GM06990 (cell line): Measurements from ENCODE around the gene HK2.
"Not testable (repeated sequence)": the region's sequence is repeated elsewhere in the genome, so short reads cannot be mapped to it uniquely, and the experiment has no call there.

ENCODE experiments used
- DNase-seq: peaks from one replicate; pipeline ENCODE4 v3.0.0-alpha.2; 2011; ENCODE audit not compliant: insufficient read length; ENCODE audit errors: extremely low read depth
- H3K27me3 ChIP-seq: replicated peaks from 2 replicates; pipeline ENCODE4 v1.6.0; 2011; ENCODE audit warnings: low read length; ENCODE audit not compliant: control insufficient read depth, insufficient read depth
- H3K36me3 ChIP-seq: 2 replicates; pipeline ENCODE4 v1.5.1; 2011; ENCODE audit warnings: low read length; ENCODE audit not compliant: control insufficient read depth, insufficient read depth
- H3K4me3 ChIP-seq: replicated peaks from 2 replicates; pipeline ENCODE4 v1.5.1; 2011; ENCODE audit warnings: low read depth, mild to moderate bottlenecking, control low read depth, low read length
- TF ChIP-seq, protein P1 (sequence below): IDR thresholded peaks from 2 replicates; pipeline ENCODE4 v1.5.1; 2011; ENCODE audit warnings: low read length, control low read depth, mild to moderate bottlenecking, inconsistent platforms; ENCODE audit not compliant: insufficient read depth, poor library complexity, severe bottlenecking

The HK2 gene

DNA sequence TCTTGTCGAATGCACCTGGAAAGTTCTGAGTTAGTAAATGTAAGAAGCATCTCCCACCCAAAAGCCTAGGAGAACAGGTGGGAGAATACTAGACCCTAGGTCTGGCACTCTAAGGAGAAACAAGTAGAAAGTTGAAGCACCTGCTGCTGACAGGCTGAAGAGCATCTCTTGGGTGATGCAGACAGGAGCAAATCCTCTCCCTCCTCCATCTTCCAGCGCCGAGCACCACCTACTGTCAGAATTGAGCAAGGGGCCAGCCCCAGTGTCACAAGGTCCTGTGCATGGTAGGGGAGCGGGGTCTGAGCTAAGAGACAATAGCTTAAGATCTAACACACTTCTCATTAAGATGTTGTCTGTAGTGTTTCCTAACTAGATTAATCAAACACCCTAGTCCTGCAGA is 52.9 kb downstream of the HK2 start:
- Histone ChIP-seq H3K27me3 (no peaks in the 10 kb centered on the region), H3K36me3 (peaks cover 46% of the 10 kb centered on the region), H3K4me3 (no peak overlapping the region)
- DNase-seq = no peak
- TF ChIP-seq, protein P1, sequence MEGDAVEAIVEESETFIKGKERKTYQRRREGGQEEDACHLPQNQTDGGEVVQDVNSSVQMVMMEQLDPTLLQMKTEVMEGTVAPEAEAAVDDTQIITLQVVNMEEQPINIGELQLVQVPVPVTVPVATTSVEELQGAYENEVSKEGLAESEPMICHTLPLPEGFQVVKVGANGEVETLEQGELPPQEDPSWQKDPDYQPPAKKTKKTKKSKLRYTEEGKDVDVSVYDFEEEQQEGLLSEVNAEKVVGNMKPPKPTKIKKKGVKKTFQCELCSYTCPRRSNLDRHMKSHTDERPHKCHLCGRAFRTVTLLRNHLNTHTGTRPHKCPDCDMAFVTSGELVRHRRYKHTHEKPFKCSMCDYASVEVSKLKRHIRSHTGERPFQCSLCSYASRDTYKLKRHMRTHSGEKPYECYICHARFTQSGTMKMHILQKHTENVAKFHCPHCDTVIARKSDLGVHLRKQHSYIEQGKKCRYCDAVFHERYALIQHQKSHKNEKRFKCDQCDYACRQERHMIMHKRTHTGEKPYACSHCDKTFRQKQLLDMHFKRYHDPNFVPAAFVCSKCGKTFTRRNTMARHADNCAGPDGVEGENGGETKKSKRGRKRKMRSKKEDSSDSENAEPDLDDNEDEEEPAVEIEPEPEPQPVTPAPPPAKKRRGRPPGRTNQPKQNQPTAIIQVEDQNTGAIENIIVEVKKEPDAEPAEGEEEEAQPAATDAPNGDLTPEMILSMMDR = no peak

DNA sequence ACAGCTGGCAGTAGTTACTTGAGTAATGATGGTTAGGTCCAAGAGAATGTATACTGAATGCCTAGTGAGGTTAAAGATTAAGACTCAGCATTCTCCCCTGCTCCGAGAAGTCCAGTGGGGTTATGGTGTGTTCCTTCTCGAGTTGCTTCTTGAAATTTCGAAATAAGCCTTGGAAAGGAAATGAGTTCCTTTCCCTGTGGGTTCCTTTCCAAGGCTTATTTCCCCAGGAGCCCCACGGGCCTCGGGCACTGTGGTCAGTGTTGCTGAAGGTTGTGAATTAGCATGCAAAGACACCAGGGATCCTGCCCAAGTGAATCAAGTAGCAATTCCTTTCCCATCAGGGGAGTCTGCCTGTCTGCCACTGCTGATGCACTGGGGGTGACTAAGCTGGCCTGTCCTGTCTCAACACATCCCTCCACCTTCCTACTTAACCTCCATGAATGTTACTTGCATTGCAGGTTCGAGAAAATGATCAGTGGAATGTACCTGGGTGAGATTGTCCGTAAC is 53.6 kb downstream of the HK2 start:
- Histone ChIP-seq H3K4me3 (no peak overlapping the region), H3K36me3 (peaks cover 43% of the 10 kb centered on the region), H3K27me3 (no peaks in the 10 kb centered on the region)
- DNase-seq = no peak
- TF ChIP-seq, protein P1 = no peak

DNA sequence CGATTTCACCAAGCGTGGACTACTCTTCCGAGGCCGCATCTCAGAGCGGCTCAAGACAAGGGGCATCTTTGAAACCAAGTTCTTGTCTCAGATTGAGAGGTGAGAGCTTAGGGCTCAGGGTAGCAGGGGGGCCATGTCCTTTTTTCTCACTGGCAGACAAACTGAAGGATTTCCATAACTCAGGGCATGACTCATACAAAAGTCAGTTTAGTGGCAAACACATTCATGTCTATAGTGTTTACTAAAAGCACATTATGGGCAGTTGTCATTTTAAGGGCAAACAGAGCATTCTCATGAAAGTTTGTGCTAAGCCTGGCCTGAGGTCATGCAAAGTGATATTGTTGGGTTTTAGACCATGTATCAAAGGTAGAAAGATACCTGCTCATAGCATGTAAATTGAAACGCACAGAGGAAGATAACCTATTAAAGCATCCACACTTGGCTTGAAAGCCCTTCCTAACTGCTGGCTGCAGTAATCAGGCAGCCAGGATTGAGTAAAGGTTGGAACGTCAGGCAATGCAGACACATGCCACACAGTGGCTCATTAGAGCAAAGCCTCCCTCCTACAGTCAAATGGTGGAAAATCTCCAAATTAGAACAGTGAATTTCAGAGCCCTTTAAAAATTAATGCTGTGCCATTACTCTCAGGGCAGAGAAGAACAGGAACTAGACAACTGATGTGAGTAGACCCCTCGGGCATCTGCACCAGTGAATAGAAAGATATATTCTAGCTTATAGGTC is 54.2 kb downstream of the HK2 start:
- Histone ChIP-seq H3K36me3 (peaks cover 37% of the 10 kb centered on the region), H3K4me3 (no peak overlapping the region), H3K27me3 (no peaks in the 10 kb centered on the region)
- no peak for DNase-seq
- TF ChIP-seq, protein P1 = no peak

DNA sequence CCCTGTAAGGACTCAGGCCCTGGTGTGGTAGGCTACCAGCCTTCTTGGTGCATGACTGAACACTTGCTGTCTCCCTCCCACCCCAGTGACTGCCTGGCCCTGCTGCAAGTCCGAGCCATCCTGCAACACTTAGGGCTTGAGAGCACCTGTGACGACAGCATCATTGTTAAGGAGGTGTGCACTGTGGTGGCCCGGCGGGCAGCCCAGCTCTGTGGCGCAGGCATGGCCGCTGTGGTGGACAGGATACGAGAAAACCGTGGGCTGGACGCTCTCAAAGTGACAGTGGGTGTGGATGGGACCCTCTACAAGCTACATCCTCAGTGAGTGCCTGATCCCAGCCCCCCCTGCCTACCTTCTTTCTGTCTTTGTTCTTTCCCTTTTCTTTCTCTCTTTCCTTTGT is 55.2 kb downstream of the HK2 start:
- TF ChIP-seq, protein P1 = no peak
- Histone ChIP-seq H3K4me3 (no peak overlapping the region), H3K27me3 (no peaks in the 10 kb centered on the region), H3K36me3 (peaks cover 33% of the 10 kb centered on the region)
- no peak for DNase-seq

DNA sequence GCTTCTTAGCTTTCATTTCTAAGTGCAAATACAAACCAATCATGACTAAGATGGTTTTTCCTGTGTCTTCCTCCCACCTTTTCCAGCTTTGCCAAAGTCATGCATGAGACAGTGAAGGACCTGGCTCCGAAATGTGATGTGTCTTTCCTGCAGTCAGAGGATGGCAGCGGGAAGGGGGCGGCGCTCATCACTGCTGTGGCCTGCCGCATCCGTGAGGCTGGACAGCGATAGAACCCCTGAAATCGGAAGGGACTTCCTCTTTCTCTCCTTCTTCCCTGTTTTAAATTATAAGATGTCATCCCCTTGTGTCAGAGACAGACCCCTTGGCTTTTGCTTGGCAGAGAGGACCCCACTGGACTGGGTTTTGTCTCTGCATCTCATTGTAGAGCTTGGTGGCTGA is 56.8 kb downstream of the HK2 start:
- Histone ChIP-seq H3K36me3 (peaks cover 21% of the 10 kb centered on the region), H3K27me3 (no peaks in the 10 kb centered on the region), H3K4me3 (no peak overlapping the region)
- no peak for DNase-seq
- TF ChIP-seq, protein P1 = no peak

DNA sequence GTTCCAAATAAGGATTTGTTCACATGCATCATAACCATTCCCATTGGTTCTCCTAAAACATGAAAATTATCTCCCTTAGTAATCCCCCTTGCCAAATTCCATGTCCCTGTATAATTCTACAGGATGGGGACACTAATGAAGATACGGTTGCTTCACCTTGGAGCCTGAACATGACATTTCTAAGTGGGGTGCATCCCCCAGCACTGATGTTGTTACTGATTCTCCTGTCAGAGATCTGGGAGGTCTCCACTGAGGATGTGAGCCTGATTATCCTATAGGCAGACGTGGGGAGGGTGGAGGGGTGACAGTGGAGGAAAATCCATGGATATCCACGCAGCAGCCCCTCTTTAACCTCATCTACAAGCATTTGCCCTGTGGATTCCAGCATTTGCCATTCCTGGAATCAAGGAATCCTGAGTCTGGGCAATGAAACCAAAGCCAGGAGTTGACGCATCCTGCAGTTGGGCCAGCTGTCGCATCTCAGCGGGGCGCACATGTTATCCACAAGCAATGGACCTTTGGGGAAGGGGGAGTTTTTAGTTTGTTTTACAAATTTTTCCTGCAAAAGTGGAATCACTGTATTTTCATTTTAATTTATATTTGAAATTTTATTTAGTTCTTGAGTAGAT is 57.3 kb downstream of the HK2 start:
- Histone ChIP-seq H3K4me3 (no peak overlapping the region), H3K27me3 (no peaks in the 10 kb centered on the region), H3K36me3 (peaks cover 17% of the 10 kb centered on the region)
- no peak for DNase-seq
- TF ChIP-seq, protein P1 = no peak

DNA sequence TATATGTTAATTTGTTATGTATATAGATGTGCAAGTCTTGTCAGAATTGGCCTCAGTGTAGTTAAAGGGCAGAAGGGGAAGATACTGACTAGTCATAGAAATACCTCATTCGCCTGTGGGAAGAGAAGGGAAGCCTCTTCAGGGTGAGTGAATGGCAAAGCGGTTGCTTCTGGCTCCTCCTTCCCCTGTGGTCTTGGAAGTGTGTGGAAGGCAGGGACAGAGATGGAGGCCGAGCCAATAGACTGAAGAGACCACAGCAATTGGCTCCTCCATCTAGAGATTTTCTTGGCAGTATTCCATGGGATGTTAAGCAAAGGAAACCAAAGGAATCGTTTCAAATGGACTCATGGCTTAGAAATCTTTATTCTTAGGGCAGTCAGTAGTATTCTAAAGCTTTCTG is 57.9 kb downstream of the HK2 start:
- peaks cover 13% of the 10 kb centered on the region for H3K36me3 ChIP-seq
- not testable (repeated sequence) for DNase-seq, H3K4me3 ChIP-seq, H3K27me3 ChIP-seq
